Skeletal muscle satellite cell (primary cell): ENCODE data around the gene RFPL4A. TPM values are rescaled to one million over a fixed set of nuclear protein-coding genes. Genes with fewer than 3 reads are reported as not detected.
"Not testable (repeated sequence)": the region's sequence is repeated elsewhere in the genome, so short reads cannot be mapped to it uniquely, and the experiment has no call there.

Source experiments
- H3K27me3 ChIP-seq: 2 replicates; pipeline ENCODE4 v1.7.0; 2013; ENCODE audit warnings: low read length; ENCODE audit not compliant: control insufficient read depth, insufficient read depth
- H3K36me3 ChIP-seq: 2 replicates; pipeline ENCODE4 v1.7.0; 2013; ENCODE audit warnings: mild to moderate bottlenecking, control low read depth, low read length; ENCODE audit not compliant: insufficient read depth
- H3K4me1 ChIP-seq: 2 replicates; pipeline ENCODE4 v1.7.0; 2013; ENCODE audit warnings: low read length; ENCODE audit not compliant: control insufficient read depth, insufficient read depth
- H3K4me2 ChIP-seq: 2 replicates; pipeline ENCODE4 v1.7.0; 2013; ENCODE audit warnings: mild to moderate bottlenecking, low read length
- H3K4me3 ChIP-seq: 2 replicates; pipeline ENCODE4 v1.7.0; 2013; ENCODE audit warnings: low read length
- H3K9ac ChIP-seq: 2 replicates; pipeline ENCODE4 v1.7.0; 2013; ENCODE audit warnings: mild to moderate bottlenecking, low read depth, low read length, moderate library complexity
- H3K9me3 ChIP-seq: replicated peaks from 2 replicates; pipeline ENCODE4 v1.7.0; 2013; ENCODE audit warnings: mild to moderate bottlenecking, control low read depth, low read length
- total RNA-seq: library from RNA; depleted of rRNA; stranded (reverse); fragments of >200 nt; gene quantifications from 2 replicates; pipeline ENCODE4 v1.2.3, GENCODE V29; 2012; rRNA removed

The RFPL4A gene
- not detected in 2 replicates for total RNA-seq

DNA sequence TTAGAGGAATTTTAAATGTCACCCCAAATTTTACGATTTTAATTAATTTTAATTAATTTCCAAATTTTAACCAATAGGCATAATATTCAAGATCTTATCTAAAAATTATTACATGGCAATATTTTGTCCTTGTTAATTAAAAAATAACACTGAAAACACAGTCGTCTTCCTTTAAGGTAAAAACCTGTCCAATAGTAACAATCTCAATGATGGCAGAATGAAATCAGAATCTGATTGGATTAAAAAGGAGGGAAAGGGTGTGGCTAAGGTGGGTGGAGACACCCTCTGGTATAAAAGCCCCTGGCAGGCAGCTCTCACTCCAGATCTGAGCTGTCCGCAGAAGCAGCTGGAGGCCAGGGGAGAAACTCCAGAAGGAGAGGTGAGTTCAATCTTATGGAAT is at the start of gene RFPL4A:
TSS of gene RFPL4A (plus strand) at position 301 of the 400 bp plus-strand sequence. CDS start 2,704 bp downstream, outside the sequence.
- H3K9ac ChIP-seq, H3K4me2 ChIP-seq, H3K27me3 ChIP-seq, H3K4me3 ChIP-seq, H3K4me1 ChIP-seq, H3K36me3 ChIP-seq, H3K9me3 ChIP-seq: not testable (repeated sequence)

DNA sequence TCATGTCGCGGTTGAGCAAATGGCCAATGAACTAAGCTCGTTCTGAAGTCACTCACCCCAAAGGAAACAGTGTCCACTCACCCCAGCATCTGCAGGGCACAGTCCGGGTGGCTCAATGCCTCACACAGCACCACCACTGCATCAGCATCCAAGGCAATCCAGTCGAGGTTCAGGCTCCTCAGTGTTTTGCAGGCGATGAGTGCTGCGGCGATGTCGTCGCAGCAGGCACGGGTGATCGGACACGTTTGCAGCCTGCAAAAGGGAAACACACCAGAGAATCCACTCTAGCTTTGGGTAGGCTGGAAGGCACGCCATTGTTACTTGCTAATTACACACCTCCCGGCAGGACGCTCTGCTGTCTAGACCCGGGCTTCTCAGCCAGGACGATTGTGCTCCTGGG is 47.2 kb upstream of the RFPL4A start:
- no peak overlapping the region for H3K4me2 ChIP-seq
- no peaks in the 10 kb centered on the region for H3K36me3 ChIP-seq
- no peaks in the 10 kb centered on the region for H3K4me1 ChIP-seq
- H3K27me3 ChIP-seq: no peaks in the 10 kb centered on the region
- H3K9ac ChIP-seq: no peak overlapping the region
- no peaks in the 10 kb centered on the region for H3K9me3 ChIP-seq
- no peak overlapping the region for H3K4me3 ChIP-seq

DNA sequence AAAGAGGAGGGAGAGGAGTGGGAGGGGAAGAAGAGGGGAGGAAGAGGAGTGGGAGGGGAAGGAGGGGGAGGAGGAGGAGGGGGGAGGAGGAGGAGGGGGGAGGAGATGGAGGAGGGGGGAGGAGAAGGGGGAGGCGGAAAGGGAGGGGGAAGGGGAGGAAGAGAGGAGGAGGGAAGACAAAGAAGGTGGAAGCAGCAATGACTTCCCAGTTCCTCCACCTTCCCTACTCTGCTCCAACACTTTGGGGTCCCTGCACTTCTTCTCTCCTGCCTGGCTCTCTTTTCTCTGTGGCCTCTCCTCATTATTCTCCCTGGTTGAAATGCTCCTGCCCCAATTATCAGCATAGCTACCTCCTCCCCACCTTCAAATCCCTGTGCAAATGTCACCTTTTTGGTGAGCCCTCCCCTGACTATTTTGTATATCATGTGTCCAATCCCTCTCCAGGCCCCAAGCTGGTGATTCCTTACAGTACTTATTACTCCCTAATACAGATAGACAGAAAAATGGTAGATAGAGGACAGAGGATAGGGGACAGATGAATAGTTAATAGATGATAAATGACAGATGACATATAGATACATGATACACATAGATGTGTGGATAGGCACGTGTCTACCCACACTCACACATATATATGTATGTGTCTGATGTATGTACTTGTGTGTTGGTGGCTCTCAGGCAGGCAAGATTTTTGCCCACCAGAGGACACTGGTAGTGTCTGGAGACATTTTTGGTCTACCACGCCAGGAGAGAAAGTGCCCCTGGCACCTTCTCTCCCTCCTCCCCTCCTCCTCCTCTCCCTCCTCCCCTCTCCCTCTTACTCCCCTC is 45.9 kb upstream of the RFPL4A start:
- Histone ChIP-seq H3K4me1 (no peaks in the 10 kb centered on the region), H3K4me3 (no peak overlapping the region), H3K9me3 (no peaks in the 10 kb centered on the region), H3K27me3 (no peaks in the 10 kb centered on the region), H3K36me3 (no peaks in the 10 kb centered on the region), H3K4me2 (no peak overlapping the region), H3K9ac (no peak overlapping the region)

DNA sequence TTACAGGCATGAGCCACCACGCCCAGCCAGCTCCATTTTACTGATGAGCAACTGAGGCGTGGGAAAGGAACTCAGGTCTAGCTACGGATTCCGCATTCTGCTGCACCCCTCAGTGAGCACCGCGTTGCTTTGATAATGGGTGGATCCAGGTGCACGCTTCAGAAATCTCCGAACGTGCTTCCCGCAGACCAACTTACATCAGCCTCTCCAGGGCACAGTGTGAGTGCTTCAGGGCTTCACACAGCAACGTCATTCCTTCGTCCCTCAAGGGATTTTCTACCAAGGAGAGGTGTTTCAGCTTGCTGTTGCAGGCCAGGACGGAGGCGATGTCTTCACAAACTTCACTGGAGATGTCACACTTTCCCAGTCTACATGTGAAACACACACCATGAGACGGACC is 42.4 kb upstream of the RFPL4A start:
- Histone ChIP-seq H3K4me2 (no peak overlapping the region), H3K9me3 (no peaks in the 10 kb centered on the region), H3K4me3 (no peak overlapping the region), H3K4me1 (no peaks in the 10 kb centered on the region), H3K9ac (no peak overlapping the region), H3K27me3 (no peaks in the 10 kb centered on the region), H3K36me3 (no peaks in the 10 kb centered on the region)

DNA sequence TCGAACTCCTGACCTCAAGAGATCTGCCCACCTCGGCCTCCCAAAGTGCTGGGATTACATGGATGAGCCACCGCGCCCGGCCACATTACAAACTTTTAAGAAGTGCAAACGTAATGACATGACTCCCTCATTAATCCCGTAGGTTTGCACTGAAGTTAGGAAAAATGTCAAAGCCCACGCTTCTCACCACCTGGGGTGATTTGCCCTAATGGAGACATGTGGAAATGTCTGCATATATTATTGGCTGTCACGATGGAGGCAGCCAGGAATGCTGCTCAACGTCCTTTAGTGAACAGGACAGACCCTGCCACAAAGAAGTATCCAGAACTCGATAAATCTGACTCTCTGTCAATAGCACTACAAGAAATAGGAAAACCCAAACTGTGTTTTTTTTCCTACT is 41.6 kb upstream of the RFPL4A start:
- H3K4me1 ChIP-seq: no peaks in the 10 kb centered on the region
- H3K9ac ChIP-seq: no peak overlapping the region
- no peak overlapping the region for H3K4me3 ChIP-seq
- no peaks in the 10 kb centered on the region for H3K9me3 ChIP-seq
- no peak overlapping the region for H3K4me2 ChIP-seq
- no peaks in the 10 kb centered on the region for H3K36me3 ChIP-seq
- no peaks in the 10 kb centered on the region for H3K27me3 ChIP-seq

DNA sequence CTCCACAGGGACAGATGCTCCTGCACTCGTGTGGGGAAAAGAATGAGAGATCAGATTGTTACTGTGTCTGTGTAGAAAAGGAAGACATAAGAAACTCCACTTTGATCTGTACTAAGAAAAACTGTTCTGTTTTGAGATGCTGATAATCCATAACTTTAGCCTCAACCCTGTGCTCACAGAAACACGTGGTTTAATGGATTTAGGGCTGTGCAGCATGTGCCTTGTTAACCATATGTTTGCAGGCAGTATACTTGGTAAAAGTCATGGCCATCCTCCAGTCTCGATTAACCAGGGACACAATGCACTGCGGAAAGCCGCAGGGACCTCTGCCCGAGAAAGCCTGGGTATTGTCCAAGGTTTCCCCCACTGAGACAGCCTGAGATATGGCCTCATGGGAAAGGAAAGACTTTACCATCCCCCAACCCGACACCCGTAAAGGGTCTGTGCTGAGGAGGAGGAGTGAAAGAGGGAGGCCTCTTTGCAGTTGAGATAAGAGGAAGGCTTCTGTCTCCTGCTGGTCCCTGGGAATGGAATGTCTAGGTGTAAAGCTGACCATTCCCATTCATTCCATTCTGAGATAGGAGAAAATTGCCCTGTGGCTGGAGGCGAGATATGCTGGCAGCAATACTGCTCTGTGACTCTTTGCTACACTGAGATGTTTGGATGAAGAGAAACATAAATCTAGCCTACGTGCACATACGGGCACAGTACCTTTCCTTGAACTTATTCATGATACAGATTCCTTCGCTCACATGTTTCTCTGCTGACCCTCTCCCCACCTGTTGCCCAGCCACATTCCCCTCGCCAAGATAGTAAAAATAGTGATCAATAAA is 40.8 kb upstream of the RFPL4A start:
- H3K9ac ChIP-seq, H3K9me3 ChIP-seq, H3K4me2 ChIP-seq, H3K36me3 ChIP-seq, H3K27me3 ChIP-seq, H3K4me1 ChIP-seq, H3K4me3 ChIP-seq: not testable (repeated sequence)

DNA sequence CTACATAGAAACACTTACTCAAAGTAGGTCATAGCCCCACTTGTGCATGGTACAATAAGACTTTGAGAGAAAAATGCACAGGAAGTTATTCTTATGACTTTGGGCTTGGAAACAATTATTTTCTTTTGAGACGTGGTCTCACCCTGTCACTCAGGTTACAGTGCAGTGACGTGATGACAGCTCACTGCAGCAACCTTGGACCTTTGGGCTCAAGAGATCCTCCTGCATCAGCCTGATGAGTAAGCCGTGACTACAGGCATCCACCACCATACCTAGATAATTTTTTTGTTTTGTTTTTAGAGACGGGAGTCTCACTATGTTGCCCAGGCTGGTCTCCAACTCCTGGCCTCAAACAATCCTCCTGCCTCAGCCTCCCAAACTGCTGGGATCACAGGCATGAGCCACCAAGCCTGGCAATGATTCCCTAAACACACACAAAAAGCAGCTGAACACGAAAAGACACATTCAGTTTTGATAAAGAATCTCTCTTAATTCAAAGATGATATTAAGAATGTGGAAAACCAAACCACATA is 38.6 kb upstream of the RFPL4A start:
- no peak overlapping the region for H3K4me3 ChIP-seq
- no peak overlapping the region for H3K4me2 ChIP-seq
- H3K4me1 ChIP-seq: no peaks in the 10 kb centered on the region
- H3K9me3 ChIP-seq: no peaks in the 10 kb centered on the region
- no peaks in the 10 kb centered on the region for H3K36me3 ChIP-seq
- H3K27me3 ChIP-seq: no peaks in the 10 kb centered on the region
- no peak overlapping the region for H3K9ac ChIP-seq

DNA sequence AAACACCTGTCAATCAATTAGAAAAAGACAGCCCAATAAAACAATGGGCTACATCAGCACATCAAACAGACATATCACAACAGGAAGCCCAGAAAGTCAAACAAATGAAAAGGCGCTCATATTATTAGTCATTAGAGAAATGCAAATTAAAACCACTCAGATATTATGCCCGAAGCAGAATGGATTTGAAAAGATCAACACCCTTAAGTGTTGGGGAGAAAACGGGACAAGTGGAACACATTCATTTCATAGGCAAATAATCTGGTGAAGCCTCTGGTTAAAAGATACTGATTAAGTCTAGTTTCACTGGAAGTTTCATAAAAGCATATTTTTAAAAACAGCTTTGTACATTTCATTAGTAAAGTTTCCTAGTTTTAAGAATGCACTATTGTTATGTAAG is 38.1 kb upstream of the RFPL4A start:
- no peak overlapping the region for H3K4me3 ChIP-seq
- H3K9ac ChIP-seq: no peak overlapping the region
- no peaks in the 10 kb centered on the region for H3K4me1 ChIP-seq
- no peak overlapping the region for H3K4me2 ChIP-seq
- no peaks in the 10 kb centered on the region for H3K27me3 ChIP-seq
- H3K9me3 ChIP-seq: no peaks in the 10 kb centered on the region
- H3K36me3 ChIP-seq: no peaks in the 10 kb centered on the region

DNA sequence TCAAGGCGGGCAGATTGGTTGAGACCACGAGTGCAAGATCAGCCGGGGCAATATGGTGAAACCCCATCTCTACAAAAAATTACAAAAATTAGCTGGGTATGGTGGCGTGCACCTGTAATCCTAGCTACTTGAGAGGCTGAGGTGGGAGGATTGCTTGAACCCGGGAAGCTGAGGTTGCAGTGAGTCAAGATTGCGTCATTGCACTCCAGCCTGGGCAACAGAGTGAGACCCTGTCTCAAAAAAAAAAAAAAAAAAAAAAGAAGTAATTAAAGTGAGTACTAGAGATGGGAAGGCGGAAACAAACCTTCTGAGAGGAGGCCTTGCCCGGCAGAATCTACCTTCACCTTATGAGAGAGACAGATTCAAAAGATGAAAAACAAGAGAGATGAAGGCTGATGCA is 35.4 kb upstream of the RFPL4A start:
- Histone ChIP-seq H3K4me2 (no peak overlapping the region), H3K4me1 (no peaks in the 10 kb centered on the region), H3K9me3 (no peaks in the 10 kb centered on the region), H3K4me3 (no peak overlapping the region), H3K27me3 (no peaks in the 10 kb centered on the region), H3K9ac (no peak overlapping the region), H3K36me3 (no peaks in the 10 kb centered on the region)

DNA sequence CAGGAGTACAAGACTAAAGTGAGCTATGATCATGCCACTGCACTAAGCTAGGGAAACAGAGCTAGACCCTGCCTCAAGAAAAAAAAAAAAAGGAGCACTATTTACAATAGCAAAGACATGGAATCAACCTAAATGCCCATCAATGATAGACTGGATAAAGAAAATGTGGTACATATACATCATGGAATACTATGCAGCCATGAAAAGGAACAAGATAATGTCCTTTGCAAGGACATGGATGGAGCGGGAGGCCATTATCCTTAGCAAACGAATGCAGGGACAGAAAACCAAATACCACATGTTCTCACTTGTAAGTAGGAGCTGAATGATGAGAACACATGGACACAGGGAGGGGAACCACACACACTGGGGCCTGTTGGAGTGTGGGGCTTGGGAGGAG is 28.5 kb upstream of the RFPL4A start:
- H3K4me1 ChIP-seq, H3K27me3 ChIP-seq: not testable (repeated sequence)

DNA sequence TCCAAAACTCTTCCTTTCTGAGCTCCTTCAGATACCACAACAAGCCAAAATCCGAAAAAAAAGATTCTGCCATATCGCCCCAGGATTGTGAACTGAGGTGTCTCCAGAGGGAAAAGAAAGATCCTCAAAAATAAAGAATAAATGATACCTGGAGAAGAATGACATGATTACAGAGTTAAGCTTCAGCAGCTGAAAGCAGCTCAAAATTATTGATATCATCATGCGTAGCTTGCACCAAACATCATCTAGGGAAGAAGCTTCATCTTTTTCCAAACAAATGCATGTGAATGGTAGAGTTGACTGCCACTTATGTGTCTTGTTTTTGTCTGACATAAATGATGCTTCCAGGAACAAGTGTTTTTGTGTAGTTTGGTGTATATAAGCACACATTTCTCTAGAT is 20.6 kb upstream of the RFPL4A start, which contains the start of gene NLRP9:
TSS of gene NLRP9 (minus strand) at position 101 of the 400 bp plus-strand sequence. CDS start at position 73, 28 bp downstream.
- H3K9ac ChIP-seq: no peak within 1 kb of the TSS
- no peaks in the 10 kb centered on the region for H3K27me3 ChIP-seq
- no peaks in the 10 kb centered on the region for H3K9me3 ChIP-seq
- H3K4me2 ChIP-seq: no peak within 1 kb of the TSS
- no peaks in the 10 kb centered on the region for H3K4me1 ChIP-seq
- no peaks in the 10 kb centered on the region for H3K36me3 ChIP-seq
- H3K4me3 ChIP-seq: no peak within 1 kb of the TSS

More for the DNA sequence above, 28.5 kb upstream of the RFPL4A start:
- H3K9me3 ChIP-seq, H3K36me3 ChIP-seq, H3K9ac ChIP-seq, H3K4me2 ChIP-seq, H3K4me3 ChIP-seq: not testable (repeated sequence)
